NOMO-1 treated with dmso at 0.1 percent for 144 hours (cell line): ENCODE results near the gene SPINK14.

ENCODE experiments used
- DNase-seq: peaks from one replicate; lab custom pipeline; 2025; ENCODE audit not compliant: unreplicated experiment; lab: John Stamatoyannopoulos, UW

SPINK14 gene

DNA sequence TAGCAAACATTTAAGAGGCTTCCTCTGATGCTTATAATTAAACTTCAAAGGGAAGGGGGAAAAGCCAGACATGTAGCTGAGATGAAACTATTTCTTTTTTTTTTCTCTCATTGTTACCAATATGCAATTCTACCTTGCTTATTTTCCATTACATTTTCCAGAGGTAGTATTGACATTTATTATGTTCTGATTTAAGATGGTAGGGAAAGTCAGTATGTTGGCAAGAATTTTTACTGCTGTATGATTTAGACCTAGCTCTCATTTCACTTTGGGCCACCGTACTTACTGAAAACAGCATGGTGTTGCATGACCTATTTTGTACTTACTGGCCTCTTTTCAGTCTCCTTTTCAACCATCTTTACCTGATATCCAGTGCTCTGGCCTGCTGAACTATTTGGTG is 24.9 kb downstream of the SPINK14 start:
- DNase-seq, result no peak

DNA sequence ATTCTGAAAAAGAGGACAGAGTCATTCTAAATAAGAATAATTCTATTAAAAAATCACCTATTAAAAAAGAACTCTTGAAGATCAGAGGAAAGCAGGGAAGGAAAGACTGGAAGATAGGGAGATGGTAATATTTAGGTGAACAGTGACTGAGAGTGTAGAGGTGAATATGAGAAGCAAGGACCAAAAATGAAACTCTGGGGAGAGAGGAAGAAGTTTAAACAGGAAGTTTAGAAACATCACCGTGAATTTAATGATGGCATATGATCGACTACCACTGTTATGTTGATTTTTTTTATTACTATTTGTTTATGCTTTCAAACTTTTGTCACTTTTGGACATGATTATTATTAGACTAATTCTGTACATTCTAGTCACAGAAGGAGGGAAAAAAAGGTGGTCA is 32.8 kb downstream of the SPINK14 start:
- DNase-seq, result peak; percentile 30

DNA sequence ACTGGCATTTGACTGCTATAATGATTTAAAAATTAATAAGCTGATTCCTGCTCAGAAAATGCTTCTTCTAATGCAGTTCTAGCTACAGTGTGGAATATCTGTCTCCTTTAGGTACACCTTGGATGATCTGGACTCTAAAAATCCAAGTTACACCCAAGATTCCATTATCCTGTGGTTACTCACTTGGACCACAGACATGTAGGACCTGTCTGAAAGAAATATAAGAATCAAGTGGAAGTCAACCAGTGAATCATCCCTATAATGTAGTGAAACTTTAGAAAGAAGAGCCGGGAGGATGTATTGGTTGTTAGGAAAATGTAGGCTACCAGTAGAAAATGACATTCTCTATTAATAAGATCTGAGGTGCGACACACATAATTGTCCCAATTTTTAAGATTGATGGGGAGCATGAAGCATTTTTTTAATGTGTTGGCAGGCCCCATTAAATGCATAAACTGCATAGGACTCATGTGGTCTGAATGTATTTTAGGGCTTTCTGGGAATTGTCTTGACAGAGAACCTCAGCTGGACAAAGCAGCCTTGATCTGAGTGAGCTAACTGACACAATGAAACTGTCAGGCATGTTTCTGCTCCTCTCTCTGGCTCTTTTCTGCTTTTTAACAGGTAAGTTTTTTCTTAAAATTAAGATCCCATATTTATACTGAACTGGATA is 34.3 kb downstream of the SPINK14 start, which contains the start of gene SPINK6:
TSS of gene SPINK6 (plus strand) at position 512 of the 673 bp plus-strand sequence. CDS start at position 567, 55 bp downstream.
- DNase-seq, result no peak

DNA sequence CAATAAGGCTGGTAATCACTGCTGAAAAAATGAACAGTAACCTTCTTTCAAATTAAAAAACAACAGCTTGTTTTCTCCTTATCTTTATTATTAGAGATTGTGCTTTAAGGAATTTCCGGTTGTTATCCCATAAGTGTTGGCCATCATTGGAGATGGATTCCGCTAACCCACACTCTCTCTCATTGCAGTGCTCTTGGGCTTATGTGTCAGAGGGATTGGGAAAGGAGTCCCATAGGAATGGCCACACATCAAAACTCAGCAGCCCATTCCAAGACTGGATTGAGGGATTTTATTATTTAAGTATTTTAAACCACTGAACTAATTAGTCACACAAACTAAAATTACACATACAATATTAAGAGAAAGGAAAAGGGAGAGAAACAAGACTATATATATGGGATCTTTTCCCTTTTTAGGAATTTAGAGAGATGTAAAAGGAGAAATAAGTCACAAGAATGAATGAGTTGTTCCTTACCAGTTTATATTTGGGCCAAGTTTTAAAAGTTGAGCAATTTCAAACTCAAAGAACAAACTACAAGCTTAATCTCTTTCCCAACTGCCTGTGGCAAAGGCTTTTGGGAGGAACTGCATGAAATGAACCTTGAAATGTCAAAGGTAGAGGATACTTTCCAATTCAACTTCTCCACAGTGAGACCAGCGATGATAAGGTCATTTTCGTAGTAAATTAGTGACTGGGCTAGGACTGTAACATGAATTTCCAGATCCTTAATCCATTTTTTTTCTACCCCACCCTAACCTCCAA is 36.9 kb downstream of the SPINK14 start:
- DNase-seq, result no peak

DNA sequence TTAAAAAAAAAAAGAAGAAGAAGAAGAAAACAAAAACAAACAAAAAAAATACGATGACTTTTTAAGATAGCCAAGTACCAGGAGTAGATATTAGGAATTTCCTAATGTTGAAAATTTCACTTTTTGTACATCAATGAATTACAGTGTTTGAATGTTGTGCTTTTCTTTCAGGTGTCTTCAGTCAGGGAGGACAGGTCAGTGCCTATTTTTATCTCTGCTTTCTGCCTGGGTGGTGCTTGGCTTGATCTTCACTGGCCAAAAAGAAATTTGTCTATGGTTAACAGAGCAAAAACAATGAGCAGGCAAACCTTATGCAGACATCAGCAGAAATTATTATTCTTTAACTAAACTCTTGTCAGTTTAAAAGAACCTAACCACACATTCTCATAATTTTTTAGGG is 37.5 kb downstream of the SPINK14 start:
- no peak for DNase-seq

DNA sequence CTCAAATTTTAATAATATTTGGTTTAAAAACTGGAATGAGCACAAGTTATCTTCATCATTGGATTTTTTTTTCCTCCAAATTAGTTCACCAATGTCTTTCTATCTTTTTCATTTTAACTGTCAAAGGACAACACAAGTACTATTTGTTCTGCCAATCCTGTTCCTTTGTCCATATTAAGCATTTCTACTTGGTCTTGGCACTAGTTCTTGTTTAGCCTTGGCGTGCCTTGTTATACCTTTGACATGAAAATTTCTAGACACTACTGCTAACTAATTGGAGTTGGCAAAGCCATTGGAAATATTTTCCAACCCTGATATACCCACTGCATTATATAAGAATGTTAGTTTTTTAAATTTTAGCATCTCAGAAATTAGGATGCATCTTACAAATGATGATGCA is 38.3 kb downstream of the SPINK14 start:
- no peak for DNase-seq

DNA sequence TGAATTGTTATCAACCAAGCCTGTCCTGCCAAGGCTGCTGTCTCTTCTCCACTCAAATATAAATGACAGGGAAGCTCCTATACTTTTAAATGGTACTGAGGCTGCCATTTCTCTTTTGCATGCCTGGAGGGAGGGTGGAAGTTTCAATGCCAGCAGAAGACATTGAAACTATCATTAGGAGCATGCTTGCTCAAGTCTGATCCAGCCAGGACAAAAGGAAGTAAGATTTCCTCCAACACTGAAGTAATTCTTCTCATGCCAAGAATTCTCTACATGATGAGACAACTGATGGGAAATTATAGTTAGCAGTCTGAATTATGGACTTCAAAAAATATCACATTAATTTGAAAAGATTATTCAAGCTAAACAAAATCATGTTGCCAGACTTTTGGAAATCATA is 39.9 kb downstream of the SPINK14 start:
- DNase-seq, result no peak

DNA sequence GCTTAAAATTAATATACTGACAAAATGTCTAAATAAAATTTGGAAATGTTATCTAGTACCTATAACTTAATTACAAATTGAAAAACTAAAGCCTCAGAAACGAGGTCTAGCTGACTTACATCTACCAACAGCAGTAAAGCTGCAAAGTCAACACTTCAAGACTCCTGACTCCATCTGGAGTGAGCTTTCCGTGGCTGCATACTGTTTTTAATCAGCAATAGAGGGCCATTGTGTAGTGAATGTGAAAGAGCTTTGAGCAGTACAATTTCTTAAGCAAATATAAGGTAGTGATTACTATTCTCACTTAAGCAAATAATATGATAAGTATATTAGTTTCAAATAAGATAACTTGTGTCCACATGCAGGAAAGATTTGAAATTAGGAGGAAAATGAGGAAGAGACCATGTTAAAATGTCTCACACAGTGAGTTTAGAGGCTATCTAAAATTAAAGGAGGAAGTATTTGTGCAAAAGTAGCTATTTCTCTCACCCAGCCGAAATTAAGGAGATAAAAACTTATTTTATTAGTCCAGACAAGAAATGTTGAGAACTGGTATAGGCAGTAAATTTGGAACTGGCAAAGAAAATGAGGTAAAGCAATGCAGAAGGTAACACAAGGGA is 40.9 kb downstream of the SPINK14 start:
- no peak for DNase-seq

DNA sequence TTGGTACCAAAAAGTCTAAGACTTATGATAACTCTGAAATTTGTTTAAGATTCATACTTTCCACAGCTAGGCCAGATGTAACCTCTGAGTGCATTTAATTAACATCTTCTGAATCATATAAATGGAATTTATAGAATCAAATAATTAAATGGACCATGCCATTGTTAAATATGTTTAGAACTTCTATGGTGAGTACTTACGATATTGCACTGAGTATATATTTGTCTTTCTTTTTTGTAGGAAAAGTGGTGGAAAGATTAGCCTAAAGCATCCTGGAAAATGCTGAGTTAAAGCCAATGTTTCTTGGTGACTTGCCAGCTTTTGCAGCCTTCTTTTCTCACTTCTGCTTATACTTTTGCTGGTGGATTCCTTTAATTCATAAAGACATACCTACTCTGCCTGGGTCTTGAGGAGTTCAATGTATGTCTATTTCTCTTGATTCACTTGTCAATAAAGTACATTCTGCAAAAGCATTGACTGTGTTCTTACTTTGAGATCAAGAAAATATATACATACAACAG is 46.4 kb downstream of the SPINK14 start:
- no peak for DNase-seq

DNA sequence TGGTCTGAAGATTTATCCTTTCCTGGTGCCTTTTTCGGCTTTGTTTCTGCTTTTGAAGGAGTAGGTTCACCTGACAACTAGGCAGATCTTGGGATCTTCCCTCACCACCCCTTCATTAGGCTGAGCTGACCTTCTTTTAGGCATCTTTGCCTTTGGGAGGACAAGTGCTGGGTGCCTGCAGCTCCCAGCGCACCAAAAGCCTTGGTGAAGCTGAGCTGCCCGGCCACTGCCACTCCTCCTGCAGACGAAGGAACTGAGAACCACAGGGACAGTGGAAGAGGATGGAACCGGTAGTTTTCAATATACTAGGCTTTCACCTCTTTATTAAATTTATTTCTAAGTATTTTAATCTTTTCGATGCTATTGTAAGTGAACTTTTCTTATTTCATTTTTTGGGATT is 53.2 kb downstream of the SPINK14 start:
- DNase-seq, result no peak

DNA sequence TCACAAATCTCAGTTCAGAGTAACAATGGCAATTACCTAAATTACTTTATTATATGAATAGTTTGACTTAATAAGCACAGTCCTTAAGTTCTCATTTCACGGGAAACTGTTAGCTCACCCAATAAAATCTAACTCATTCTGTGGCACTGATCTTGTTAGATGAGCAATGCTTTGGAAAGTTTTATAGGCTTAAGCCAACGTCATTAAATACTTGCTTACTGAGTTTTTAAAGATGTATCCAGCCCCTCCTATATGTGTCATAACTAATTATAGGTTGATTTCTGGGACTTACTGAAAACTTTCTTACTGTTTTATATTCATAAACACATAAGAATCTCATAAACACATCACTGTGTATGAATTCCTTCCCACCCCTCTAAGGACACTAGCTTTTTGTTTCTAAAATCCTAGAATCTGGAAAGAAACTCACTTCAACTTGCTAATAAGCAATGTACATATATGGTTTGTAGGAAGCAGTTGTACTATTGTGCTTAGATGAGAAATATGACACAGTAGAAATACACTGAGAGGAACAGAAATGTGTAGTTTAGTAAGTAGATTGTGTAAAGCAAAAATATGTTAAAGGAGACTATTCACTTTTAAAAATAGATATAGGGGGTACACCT is 55.9 kb downstream of the SPINK14 start:
- DNase-seq, result no peak
